H9 (cell line): ENCODE results near the gene CD47. TPM values are rescaled to one million over a fixed set of nuclear protein-coding genes. Genes with fewer than 3 reads are reported as not detected.

Source experiments
- DNase-seq: peaks from one replicate; pipeline ENCODE4 v3.0.0-alpha.2; 2017
- H2AFZ ChIP-seq: one replicate; pipeline ENCODE4 v1.6.1; 2013; ENCODE audit warnings: mild to moderate bottlenecking, low read length, control low read depth, moderate library complexity
- H2AK5ac ChIP-seq: 2 replicates; pipeline ENCODE4 v1.6.1; 2013; ENCODE audit warnings: low read length, control low read depth, mixed read lengths; ENCODE audit not compliant: insufficient read length
- H2BK120ac ChIP-seq: one replicate; pipeline ENCODE4 v1.6.1; 2013; ENCODE audit warnings: low read depth, mild to moderate bottlenecking, low read length, control low read depth, inconsistent platforms; ENCODE audit not compliant: poor library complexity, severe bottlenecking
- H2BK12ac ChIP-seq: 2 replicates; pipeline ENCODE4 v1.6.1; 2013; ENCODE audit warnings: low read length, control low read depth, mixed read lengths, low read depth; ENCODE audit not compliant: insufficient read length
- H2BK15ac ChIP-seq: 2 replicates; pipeline ENCODE4 v1.6.1; 2013; ENCODE audit warnings: low read depth, low read length, control low read depth
- H2BK20ac ChIP-seq: one replicate; pipeline ENCODE4 v1.6.1; 2013; ENCODE audit warnings: low read depth, mild to moderate bottlenecking, low read length, control low read depth, inconsistent platforms; ENCODE audit not compliant: poor library complexity, severe bottlenecking
- H2BK5ac ChIP-seq: 2 replicates; pipeline ENCODE4 v1.6.1; 2013; ENCODE audit warnings: low read length, control low read depth, mixed read lengths; ENCODE audit not compliant: insufficient read length
- H3K14ac ChIP-seq: 2 replicates; pipeline ENCODE4 v1.6.1; 2013; ENCODE audit warnings: low read length, control low read depth; ENCODE audit not compliant: insufficient read depth
- H3K18ac ChIP-seq: 2 replicates; pipeline ENCODE4 v1.6.1; 2013; ENCODE audit warnings: low read depth, mild to moderate bottlenecking, mixed read lengths, low read length, control low read depth; ENCODE audit not compliant: insufficient read length
- H3K23ac ChIP-seq: 2 replicates; pipeline ENCODE4 v1.6.1; 2013; ENCODE audit warnings: low read length, control low read depth, mixed read lengths, low read depth; ENCODE audit not compliant: insufficient read length
- H3K23me2 ChIP-seq: 2 replicates; pipeline ENCODE4 v1.6.1; 2013; ENCODE audit warnings: low read depth, mild to moderate bottlenecking, mixed read lengths, low read length, control low read depth; ENCODE audit not compliant: insufficient read length, poor library complexity, severe bottlenecking
- H3K27ac ChIP-seq: 2 replicates; pipeline ENCODE4 v1.5.1; 2013; ENCODE audit warnings: low read length, control low read depth, mixed read lengths, low read depth; ENCODE audit not compliant: insufficient read length
- H3K27me3 ChIP-seq: 2 replicates; pipeline ENCODE4 v1.6.1; 2013; ENCODE audit warnings: low read length, control low read depth, inconsistent platforms; ENCODE audit not compliant: insufficient read depth
- H3K4ac ChIP-seq: 2 replicates; pipeline ENCODE4 v1.6.1; 2013; ENCODE audit warnings: low read depth, mild to moderate bottlenecking, control low read depth, inconsistent platforms, low read length, moderate library complexity
- H3K4me1 ChIP-seq: 2 replicates; pipeline ENCODE4 v1.6.1; 2013; ENCODE audit warnings: low read length, control low read depth, inconsistent platforms; ENCODE audit not compliant: insufficient read depth
- H3K4me2 ChIP-seq: 2 replicates; pipeline ENCODE4 v1.6.1; 2013; ENCODE audit warnings: low read length, control low read depth, mixed read lengths; ENCODE audit not compliant: insufficient read length, insufficient read depth
- H3K56ac ChIP-seq: 2 replicates; pipeline ENCODE4 v1.6.1; 2013; ENCODE audit warnings: low read depth, mild to moderate bottlenecking, mixed read lengths, low read length, control low read depth; ENCODE audit not compliant: insufficient read length
- H3K79me1 ChIP-seq: 2 replicates; pipeline ENCODE4 v1.6.1; 2013; ENCODE audit warnings: low read depth, mild to moderate bottlenecking, moderate library complexity, low read length, control low read depth, inconsistent platforms; ENCODE audit not compliant: insufficient read depth, poor library complexity, severe bottlenecking
- H3K79me2 ChIP-seq: 2 replicates; pipeline ENCODE4 v1.6.1; 2013; ENCODE audit warnings: low read length, control low read depth, inconsistent platforms; ENCODE audit not compliant: insufficient read depth
- H3K9ac ChIP-seq: 2 replicates; pipeline ENCODE4 v1.6.1; 2013; ENCODE audit warnings: low read length, control low read depth, mixed read lengths; ENCODE audit not compliant: insufficient read length; ENCODE audit errors: extremely low read depth
- H3K9me3 ChIP-seq: one replicate; pipeline ENCODE4 v1.6.1; 2013; ENCODE audit warnings: low read depth, low read length, inconsistent platforms; ENCODE audit not compliant: control insufficient read depth
- H3T11ph ChIP-seq: one replicate; pipeline ENCODE4 v1.6.1; 2013; ENCODE audit warnings: mild to moderate bottlenecking, low read length, control low read depth, inconsistent platforms
- H4K20me1 ChIP-seq: one replicate; pipeline ENCODE4 v1.6.1; 2013; ENCODE audit not compliant: control insufficient read depth, insufficient read length, insufficient read depth
- H4K5ac ChIP-seq: 2 replicates; pipeline ENCODE4 v1.6.1; 2013; ENCODE audit warnings: low read depth, mild to moderate bottlenecking, mixed read lengths, low read length, control low read depth; ENCODE audit not compliant: insufficient read length
- H4K8ac ChIP-seq: replicated peaks from 2 replicates; pipeline ENCODE4 v1.6.1; 2013; ENCODE audit warnings: low read length, control low read depth, mixed read lengths, low read depth; ENCODE audit not compliant: insufficient read length
- H4K91ac ChIP-seq: 2 replicates; pipeline ENCODE4 v1.6.1; 2013; ENCODE audit warnings: low read depth, mild to moderate bottlenecking, moderate library complexity, mixed read lengths, low read length, control low read depth; ENCODE audit not compliant: insufficient read length
- H3K27ac Mint-ChIP-seq, 3 experiments: 2 replicates in 2 of 3; 3 replicates in 1 of 3; pipeline ENCODE4 v1.8.0; 2020 to 2021; ENCODE audit warnings: mixed read lengths in 3 of 3, mild to moderate bottlenecking in 1 of 3, moderate library complexity in 1 of 3
- H3K27me3 Mint-ChIP-seq: 2 replicates; pipeline ENCODE4 v1.8.0; 2021; ENCODE audit warnings: low read depth, mild to moderate bottlenecking, moderate library complexity, mixed read lengths
- H3K36me3 Mint-ChIP-seq, 3 experiments: 2 replicates in 2 of 3; 3 replicates in 1 of 3; pipeline ENCODE4 v1.8.0; 2020 to 2021; ENCODE audit warnings: low read depth in 3 of 3, mixed read lengths in 3 of 3; ENCODE audit not compliant: insufficient read depth in 1 of 3
- H3K4me1 Mint-ChIP-seq, 2 experiments: 2 replicates each; pipeline ENCODE4 v1.8.0; 2020; ENCODE audit warnings: mixed read lengths in 2 of 2
- H3K4me3 Mint-ChIP-seq, 2 experiments: 2 replicates in 1 of 2; 3 replicates in 1 of 2; pipeline ENCODE4 v1.8.0; 2020 to 2021; ENCODE audit warnings: mild to moderate bottlenecking in 2 of 2, mixed read lengths in 2 of 2, moderate library complexity in 1 of 2
- H3K9me3 Mint-ChIP-seq, 2 experiments: 2 replicates in 1 of 2; 3 replicates in 1 of 2; pipeline ENCODE4 v1.8.0; 2020; ENCODE audit warnings: mild to moderate bottlenecking in 2 of 2, mixed read lengths in 2 of 2, moderate library complexity in 1 of 2
- CTCF ChIP-seq: fragments of 200-600 bp; sonication (generic); conservative IDR thresholded peaks from 3 replicates; pipeline ENCODE4 v1.8.0; 2021; ENCODE audit warnings: antibody characterized with exemption, mild to moderate bottlenecking
- total RNA-seq: library from RNA; stranded (reverse); gene quantifications from 2 replicates; pipeline ENCODE4 v1.2.1, GENCODE V29; 2021

The CD47 gene
- total RNA-seq, 1 experiment from 2014 or later = 15.4 TPM

GRCh38 chr3:108044699-108045098 is 46.1 kb downstream of the CD47 start:
- Histone ChIP-seq H3K79me1 (no peaks in the 10 kb centered on the region), H3K18ac (no peak overlapping the region), H3K79me2 (no peaks in the 10 kb centered on the region), H2BK5ac (no peak overlapping the region), H2BK12ac (no peak overlapping the region), H2BK20ac (no peak overlapping the region), H2AK5ac (no peak overlapping the region), H4K91ac (no peak overlapping the region), H3K27ac (no peak overlapping the region), H4K8ac (no peak overlapping the region), H2BK120ac (no peak overlapping the region), H3K14ac (no peak overlapping the region), H3K4me1 (peaks cover 3% of the 10 kb centered on the region; the same call in 1 of the 2 replicates), H3K9ac (no peak overlapping the region), H3K56ac (no peak overlapping the region), H2AFZ (no peak overlapping the region), H4K20me1 (no peaks in the 10 kb centered on the region), H3K27me3 (no peaks in the 10 kb centered on the region), H3K23ac (no peak overlapping the region), H3K4me2 (no peak overlapping the region), H3K9me3 (no peaks in the 10 kb centered on the region), H3K23me2 (no peaks in the 10 kb centered on the region), H2BK15ac (no peak overlapping the region), H3K4ac (no peak overlapping the region), H3T11ph (no peak overlapping the region), H4K5ac (no peak overlapping the region)
- no peak for TF ChIP-seq CTCF
- H3K4me1 Mint-ChIP-seq = peaks cover 8 to 15% of the 10 kb centered on the region in 2 experiments
- no peak overlapping the region for H3K4me3 Mint-ChIP-seq
- no peaks in the 10 kb centered on the region for H3K27me3 Mint-ChIP-seq
- no peak for DNase-seq
- H3K27ac Mint-ChIP-seq = peak overlapping the region in 1 of 3 experiments; percentile 69; a peak in 4 of 7 replicates
- no peaks in the 10 kb centered on the region for H3K9me3 Mint-ChIP-seq
- H3K36me3 Mint-ChIP-seq = no peaks in the 10 kb centered on the region; a peak in 1 of 7 replicates
